ENCODE results near the gene NTF3.

The NTF3 gene

GRCh38 chr12:5455045-5455444 is 23.1 kb downstream of the NTF3 start (continued):
- TF ChIP-seq, protein P1, sequence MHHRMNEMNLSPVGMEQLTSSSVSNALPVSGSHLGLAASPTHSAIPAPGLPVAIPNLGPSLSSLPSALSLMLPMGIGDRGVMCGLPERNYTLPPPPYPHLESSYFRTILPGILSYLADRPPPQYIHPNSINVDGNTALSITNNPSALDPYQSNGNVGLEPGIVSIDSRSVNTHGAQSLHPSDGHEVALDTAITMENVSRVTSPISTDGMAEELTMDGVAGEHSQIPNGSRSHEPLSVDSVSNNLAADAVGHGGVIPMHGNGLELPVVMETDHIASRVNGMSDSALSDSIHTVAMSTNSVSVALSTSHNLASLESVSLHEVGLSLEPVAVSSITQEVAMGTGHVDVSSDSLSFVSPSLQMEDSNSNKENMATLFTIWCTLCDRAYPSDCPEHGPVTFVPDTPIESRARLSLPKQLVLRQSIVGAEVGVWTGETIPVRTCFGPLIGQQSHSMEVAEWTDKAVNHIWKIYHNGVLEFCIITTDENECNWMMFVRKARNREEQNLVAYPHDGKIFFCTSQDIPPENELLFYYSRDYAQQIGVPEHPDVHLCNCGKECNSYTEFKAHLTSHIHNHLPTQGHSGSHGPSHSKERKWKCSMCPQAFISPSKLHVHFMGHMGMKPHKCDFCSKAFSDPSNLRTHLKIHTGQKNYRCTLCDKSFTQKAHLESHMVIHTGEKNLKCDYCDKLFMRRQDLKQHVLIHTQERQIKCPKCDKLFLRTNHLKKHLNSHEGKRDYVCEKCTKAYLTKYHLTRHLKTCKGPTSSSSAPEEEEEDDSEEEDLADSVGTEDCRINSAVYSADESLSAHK (tag by site-specific recombination; IDR thresholded peaks at IDR 0.05): no peak

- POLR2A ChIA-PET: interaction anchor here (1.4 kb wide), 1 partner anchor 23 kb away, joined by 3 read pairs; no protein-coding TSS in a partner anchor
- Histone ChIP-seq H3K27ac (ENCODE audit: extremely low read depth, low read depth, low read length) (no peak overlapping the region), H3K9me3 (ENCODE audit: control insufficient read depth, insufficient read depth, low read depth, low read length) (no peaks in the 10 kb centered on the region), H3K4me3 (ENCODE audit: low read depth, low read length) (no peak overlapping the region), H3K36me3 (ENCODE audit: control insufficient read depth in 2 of 2, insufficient read depth in 1 of 2, low read length in 2 of 2) (no peaks in the 10 kb centered on the region; a peak in 1 of 3 replicates), H3K4me1 (ENCODE audit: control insufficient read depth, insufficient read depth, low read length) (no peaks in the 10 kb centered on the region)
- no peak for TF ChIP-seq ZNF701 (tag by site-specific recombination; IDR thresholded peaks at IDR 0.05)
- no peak for TF ChIP-seq GLIS2 (tag by site-specific recombination; IDR thresholded peaks at IDR 0.05)
- TF ChIP-seq ZNF2 (tag by site-specific recombination; IDR thresholded peaks at IDR 0.05): no peak
- no peak for TF ChIP-seq ZNF175 (tag by site-specific recombination; IDR thresholded peaks at IDR 0.05)
- TF ChIP-seq PRDM1 (tag by site-specific recombination; IDR thresholded peaks at IDR 0.05): no peak
- no peak for TF ChIP-seq ZNF37A (tag by site-specific recombination; IDR thresholded peaks at IDR 0.05)
- TF ChIP-seq ZNF677 (tag by site-specific recombination; IDR thresholded peaks at IDR 0.05): no peak
- no peak for TF ChIP-seq YY1 (tag by site-specific recombination; IDR thresholded peaks at IDR 0.05)
- TF ChIP-seq OSR2 (tag by site-specific recombination; IDR thresholded peaks at IDR 0.05): no peak
- CTCF ChIA-PET: interaction anchor here (0.7 to 1.0 kb wide), 2 partner anchors 13 to 256 kb away, joined by 3 to 6 read pairs; no protein-coding TSS in a partner anchor
These were observed 24.1 kb downstream of the NTF3 start for GRCh38 chr12:5456030-5456429.

GRCh38 chr12:5456906-5457305 is 25.0 kb downstream of the NTF3 start:
- H3K27ac ChIP-seq (ENCODE audit: extremely low read depth, low read depth, low read length): no peak overlapping the region
- no peaks in the 10 kb centered on the region for H3K9me3 ChIP-seq (ENCODE audit: control insufficient read depth, insufficient read depth, low read depth, low read length)
- no peak overlapping the region for H3K4me3 ChIP-seq (ENCODE audit: low read depth, low read length)
- TF ChIP-seq ZNF221 (tag by site-specific recombination; IDR thresholded peaks at IDR 0.05; ENCODE audit: borderline replicate concordance) (no peak), ZNF423 (tag by site-specific recombination; IDR thresholded peaks at IDR 0.05) (no peak), ZNF202 (tag by site-specific recombination; IDR thresholded peaks at IDR 0.05; ENCODE audit: borderline replicate concordance) (no peak), ZNF791 (tag by site-specific recombination; IDR thresholded peaks at IDR 0.05) (no peak), BCL11A (tag by site-specific recombination; IDR thresholded peaks at IDR 0.05; ENCODE audit: low read depth) (no peak), ZNF239 (tag by site-specific recombination; IDR thresholded peaks at IDR 0.05) (no peak), ZBTB20 (tag by site-specific recombination; IDR thresholded peaks at IDR 0.05) (no peak), HIC1 (tag by site-specific recombination; IDR thresholded peaks at IDR 0.05) (no peak), OVOL3 (tag by site-specific recombination; IDR thresholded peaks at IDR 0.05) (no peak), ZNF280C (tag by site-specific recombination; IDR thresholded peaks at IDR 0.05) (no peak)
- POLR2A ChIA-PET: interaction anchor here (0.6 to 1.4 kb wide), 2 partner anchors 24 to 377 kb away, joined by 3 read pairs; no protein-coding TSS in a partner anchor
- CTCF ChIA-PET: interaction anchor here (1.0 kb wide), 1 partner anchor 22 kb away, joined by 3 read pairs; no protein-coding TSS in a partner anchor
- H3K36me3 ChIP-seq (ENCODE audit: control insufficient read depth in 2 of 2, insufficient read depth in 1 of 2, low read length in 2 of 2): no peaks in the 10 kb centered on the region; a peak in 1 of 3 replicates
- H3K4me1 ChIP-seq (ENCODE audit: control insufficient read depth, insufficient read depth, low read length): no peaks in the 10 kb centered on the region
